Thymus (tissue), 2 donors: ENCODE measurements around the gene ZNF879. TPM values are rescaled to one million over a fixed set of nuclear protein-coding genes. Genes with fewer than 3 reads are reported as not detected.

Source experiments
- polyA plus RNA-seq: library from polyadenylated mRNA; stranded (reverse); fragments of 200-250 nt; gene quantifications from one replicate; pipeline ENCODE4 v1.2.3, GENCODE V29; 2013
- total RNA-seq: library from RNA; stranded (reverse); fragments of 120-200 nt; gene quantifications from one replicate; pipeline ENCODE4 v1.2.4, GENCODE V29; 2013
- donor health status: healthy.

ZNF879 gene
- total and polyA plus RNA-seq, 2 donors: 5.9 TPM

Other genes with a start within 250 kb of the ZNF879 start
- 11.9 TPM for gene ZNF354B, start 163.9 kb upstream of the ZNF879 start, total RNA-seq
- gene ZNF354B, start 163.9 kb upstream of the ZNF879 start, polyA plus RNA-seq: 18.6 TPM
- 1.4 TPM for gene ZFP2, start 127.9 kb upstream of the ZNF879 start, total RNA-seq
- 2.5 TPM for gene ZFP2, start 127.9 kb upstream of the ZNF879 start, polyA plus RNA-seq
- gene ZNF454, start 82.6 kb upstream of the ZNF879 start, total RNA-seq: 0.61 TPM
- 1.0 TPM for gene ZNF454, start 82.6 kb upstream of the ZNF879 start, polyA plus RNA-seq
- not detected for gene GRM6, start 28.5 kb upstream of the ZNF879 start, total RNA-seq
- gene GRM6, start 28.5 kb upstream of the ZNF879 start, polyA plus RNA-seq: 0.02 TPM
- gene ZNF354C, start 36.6 kb downstream of the ZNF879 start, total RNA-seq: 6.0 TPM
- gene ZNF354C, start 36.6 kb downstream of the ZNF879 start, polyA plus RNA-seq: 2.3 TPM